ENCODE measurements around the gene RNF130.

DNA sequence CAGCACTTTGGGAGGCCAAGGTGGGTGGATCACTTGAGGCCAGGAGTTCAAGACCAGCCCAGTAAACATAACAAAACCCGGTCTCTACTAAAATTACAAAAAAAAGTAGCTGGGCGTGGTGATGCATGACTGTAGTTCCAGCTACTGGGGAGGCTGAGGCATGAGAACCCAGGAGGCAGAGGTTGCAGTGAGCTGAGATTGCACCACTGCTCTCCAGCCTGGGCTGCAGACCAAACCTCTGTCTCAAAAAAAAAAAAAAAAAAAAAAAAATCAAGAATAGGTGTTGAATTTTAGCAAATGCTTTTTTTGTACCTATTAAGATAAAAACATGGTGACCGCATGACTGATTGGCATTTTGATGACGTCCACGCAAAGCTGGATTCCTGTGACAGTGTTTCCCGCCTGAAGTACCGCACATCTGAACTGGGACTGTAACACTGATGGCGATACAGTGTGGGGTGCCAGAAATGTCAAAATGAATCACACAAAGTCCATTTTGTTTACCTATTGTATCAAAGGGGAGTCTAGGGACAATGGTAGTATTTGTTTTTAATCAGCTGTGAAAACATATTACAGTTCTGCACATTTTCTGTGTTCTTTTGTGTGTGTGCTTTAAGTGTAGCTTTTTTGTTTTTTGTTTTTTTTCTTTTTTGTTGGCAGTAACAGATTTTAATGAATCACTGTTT is 140.6 kb downstream of the RNF130 start:
- no peak for TF ChIP-seq POLR2AphosphoS5 (IDR thresholded peaks at IDR 0.05)
- TF ChIP-seq, protein P1, sequence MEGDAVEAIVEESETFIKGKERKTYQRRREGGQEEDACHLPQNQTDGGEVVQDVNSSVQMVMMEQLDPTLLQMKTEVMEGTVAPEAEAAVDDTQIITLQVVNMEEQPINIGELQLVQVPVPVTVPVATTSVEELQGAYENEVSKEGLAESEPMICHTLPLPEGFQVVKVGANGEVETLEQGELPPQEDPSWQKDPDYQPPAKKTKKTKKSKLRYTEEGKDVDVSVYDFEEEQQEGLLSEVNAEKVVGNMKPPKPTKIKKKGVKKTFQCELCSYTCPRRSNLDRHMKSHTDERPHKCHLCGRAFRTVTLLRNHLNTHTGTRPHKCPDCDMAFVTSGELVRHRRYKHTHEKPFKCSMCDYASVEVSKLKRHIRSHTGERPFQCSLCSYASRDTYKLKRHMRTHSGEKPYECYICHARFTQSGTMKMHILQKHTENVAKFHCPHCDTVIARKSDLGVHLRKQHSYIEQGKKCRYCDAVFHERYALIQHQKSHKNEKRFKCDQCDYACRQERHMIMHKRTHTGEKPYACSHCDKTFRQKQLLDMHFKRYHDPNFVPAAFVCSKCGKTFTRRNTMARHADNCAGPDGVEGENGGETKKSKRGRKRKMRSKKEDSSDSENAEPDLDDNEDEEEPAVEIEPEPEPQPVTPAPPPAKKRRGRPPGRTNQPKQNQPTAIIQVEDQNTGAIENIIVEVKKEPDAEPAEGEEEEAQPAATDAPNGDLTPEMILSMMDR (IDR thresholded peaks at IDR 0.05), result no peak
